NCI-H69 (cell line): Measurements from ENCODE around the gene HES3.
"Not testable (repeated sequence)": the region's sequence is repeated elsewhere in the genome, so short reads cannot be mapped to it uniquely, and the experiment has no call there.

Experiments
- DNase-seq: peaks from one replicate; lab custom pipeline; 2025; lab: John Stamatoyannopoulos, UW

Gene HES3

DNA sequence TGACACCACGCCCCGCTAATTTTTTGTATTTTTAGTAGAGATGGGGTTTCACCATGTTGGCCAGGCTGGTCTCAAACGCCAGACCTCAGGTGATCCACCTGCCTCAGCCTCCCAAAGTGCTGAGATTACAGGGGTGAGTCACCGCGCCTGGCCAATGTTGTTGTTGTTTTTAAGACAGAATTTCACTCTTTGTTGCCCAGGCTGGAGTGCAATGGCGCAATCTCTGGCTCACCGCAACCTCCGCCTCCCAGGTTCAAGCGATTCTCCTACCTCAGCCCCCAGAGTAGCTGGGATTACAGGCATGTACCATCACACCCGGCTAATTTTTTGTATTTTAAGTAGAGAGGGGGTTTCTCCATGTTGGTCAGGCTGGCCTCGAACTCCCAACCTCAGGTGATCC is 24.3 kb upstream of the HES3 start:
- not testable (repeated sequence) for DNase-seq

DNA sequence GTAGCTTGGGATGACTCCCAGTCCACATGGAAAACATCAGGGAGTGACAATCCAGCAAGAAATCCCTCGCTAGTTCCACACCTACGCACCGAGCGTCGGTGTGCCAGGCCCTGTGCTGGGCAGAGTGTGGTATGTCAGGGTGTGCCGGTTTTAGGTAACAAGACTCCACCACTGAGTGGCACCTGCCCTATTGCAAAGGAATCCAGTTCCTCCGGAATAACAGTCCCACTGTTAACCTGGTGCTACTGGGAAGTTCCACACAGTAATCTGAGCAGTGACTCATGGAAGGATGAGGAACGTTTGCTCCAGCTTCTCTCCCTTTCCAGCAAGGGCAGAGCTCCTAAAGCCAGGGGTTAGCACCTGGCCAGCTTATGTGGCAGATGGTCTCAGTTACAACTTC is 23.7 kb upstream of the HES3 start:
- DNase-seq: no peak

DNA sequence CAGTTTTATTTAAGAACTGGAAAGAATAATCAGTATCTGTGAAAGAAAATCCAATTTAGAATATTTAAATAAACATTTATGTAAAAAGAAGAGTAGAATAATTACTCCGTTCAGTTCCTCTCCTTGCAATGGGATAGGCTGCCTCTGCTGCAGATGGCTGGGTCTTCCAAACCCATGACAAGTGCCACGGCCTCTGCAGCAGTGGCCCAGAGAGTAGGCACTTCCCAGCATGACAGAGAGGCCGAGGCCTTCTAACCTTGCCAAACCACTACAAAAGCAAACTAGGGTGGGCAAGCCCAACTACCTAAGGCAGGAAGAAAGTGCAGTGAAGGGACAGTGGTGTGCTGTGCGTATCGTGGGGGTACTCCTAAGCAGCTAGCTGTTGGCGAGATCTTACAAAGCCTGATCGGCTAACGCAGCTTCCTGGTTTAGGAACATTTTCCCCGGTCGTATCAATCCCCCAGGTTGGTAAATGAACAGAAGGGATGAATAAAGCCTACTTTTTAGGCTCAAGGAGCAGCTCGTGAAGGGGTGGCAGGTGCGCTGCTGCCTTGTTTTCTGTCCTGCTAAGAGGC is 22.7 kb upstream of the HES3 start:
- no peak for DNase-seq

- DNase-seq: no peak
These were observed 21.3 kb upstream of the HES3 start for GRCh38 chr1:6222636-6223035.

- DNase-seq: no peak
These were observed 20.4 kb upstream of the HES3 start for GRCh38 chr1:6223617-6224016.

DNA sequence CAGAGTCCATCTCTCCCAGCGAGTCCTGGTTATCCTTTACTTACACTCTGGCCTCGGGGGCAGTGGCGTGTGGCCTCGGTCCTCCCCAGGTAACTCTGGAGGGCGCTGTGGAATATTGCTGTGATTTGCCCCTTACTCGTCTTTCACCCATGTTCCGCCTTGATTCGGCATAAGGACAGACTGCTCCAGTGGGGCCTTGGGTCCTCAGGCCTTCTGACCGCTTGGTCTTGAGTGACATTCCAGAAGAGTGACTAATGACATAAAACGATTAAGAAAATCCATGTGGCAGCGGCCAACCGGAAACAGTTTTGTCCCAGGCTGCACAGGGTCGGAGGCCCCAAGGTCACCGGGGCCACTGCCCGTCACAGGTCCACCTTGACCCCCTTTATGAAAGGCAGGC is 19.3 kb upstream of the HES3 start:
- no peak for DNase-seq

DNA sequence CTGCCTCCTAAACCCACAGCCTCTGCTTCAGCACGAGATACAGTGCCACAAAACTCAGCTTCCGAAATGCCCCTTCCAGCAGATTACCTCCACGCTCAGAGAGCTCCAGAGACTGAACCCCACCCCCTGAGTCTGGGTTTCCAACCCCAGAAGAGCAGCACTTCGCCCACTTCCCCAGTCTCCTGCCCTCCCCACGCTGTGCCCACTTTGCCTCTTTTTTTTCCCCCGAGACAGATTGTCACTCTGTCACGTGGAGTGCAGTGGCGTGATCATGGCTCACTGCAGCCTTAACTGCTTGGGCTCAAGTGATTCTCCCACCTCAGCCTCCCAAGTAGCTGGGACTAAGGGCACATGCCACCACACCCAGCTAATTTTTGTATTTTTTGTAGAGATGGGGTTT is 18.3 kb upstream of the HES3 start:
- no peak for DNase-seq

- no peak for DNase-seq
These were observed 10.6 kb upstream of the HES3 start for GRCh38 chr1:6233376-6233775.

DNA sequence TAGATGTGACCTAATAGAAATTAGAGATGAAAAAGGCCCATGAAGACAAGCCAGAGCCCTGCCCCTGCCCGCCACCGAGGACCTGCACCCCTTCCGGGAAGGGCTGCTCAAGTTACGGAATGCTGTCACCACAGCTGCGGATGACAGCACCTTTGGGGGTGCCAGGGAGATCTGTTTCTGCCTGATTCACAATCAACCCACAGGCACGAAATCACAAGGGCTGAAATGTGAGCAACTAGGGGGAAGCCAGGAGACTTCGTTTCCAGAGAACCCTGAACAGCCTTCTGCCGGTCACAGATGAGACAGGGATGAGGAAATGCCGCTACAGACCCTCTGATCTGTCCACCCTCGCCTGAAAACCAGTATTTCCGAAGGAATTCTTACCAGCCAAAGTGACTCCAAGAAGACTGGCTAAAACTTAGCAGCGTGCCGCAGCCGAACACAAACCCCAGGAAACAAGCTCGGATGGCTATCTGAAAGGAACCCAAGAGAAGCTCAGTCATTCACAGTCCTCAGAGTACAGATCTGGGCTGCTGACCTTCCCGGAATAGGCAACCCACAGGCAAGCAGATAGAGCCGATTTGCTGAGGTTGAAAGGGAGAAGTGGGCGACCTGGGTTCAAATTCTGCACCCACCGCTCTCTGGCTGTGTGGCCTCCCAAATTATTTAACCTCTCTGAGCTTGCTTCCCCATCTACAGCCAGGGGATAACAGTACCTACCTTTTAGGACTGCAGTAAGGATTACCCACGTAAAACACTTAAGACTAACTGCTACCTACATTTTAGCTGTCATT is 9.3 kb upstream of the HES3 start:
- peak; percentile 8 for DNase-seq

GRCh38 chr1:6235296-6235677 is 8.7 kb upstream of the HES3 start:
- DNase-seq: peak; percentile 38

DNA sequence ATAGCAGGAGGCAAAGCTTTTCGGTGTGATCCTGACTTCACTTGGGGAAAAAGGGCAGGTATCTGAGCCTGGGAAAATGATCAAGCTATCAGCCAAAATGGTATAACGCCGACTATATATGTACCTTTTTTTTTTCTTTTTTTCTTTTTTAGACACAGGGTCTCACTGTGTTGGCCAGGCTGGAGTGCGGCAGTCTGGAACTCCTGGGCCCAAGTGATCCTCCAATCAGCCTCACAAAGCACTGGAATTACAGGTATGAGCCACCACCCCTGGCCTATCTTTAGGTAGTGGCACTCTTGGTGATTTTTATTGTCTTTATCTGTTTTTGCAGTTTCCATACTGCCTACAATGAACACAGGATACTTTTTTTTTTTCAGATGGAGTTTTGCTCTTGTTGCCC is 6.9 kb upstream of the HES3 start:
- DNase-seq: no peak

DNA sequence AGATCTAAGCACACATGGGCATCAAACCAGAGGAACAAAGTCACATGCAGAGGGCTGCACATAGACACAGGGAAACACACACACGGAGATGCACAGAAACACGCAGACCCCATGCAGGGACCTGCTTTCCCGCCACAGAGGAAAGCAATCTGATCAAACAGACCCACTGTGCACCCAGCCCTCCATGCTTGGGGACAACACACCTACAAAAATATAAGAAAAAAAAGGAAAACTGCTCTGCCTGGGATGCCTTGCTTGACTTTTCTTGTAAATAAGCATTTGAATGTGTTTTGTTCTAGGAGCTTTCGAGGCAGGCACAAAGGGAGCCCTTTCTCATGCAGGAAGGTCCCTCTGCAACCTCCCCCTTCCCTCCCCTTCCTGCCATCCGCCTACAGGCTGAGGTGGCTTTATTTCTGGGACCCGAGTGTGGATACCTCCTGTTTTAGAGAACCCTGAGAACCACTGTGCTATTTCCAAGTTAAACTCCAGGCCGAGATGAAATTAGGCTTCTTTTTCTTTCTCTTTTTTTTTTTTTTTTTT is 4.7 kb upstream of the HES3 start:
- no peak for DNase-seq

GRCh38 chr1:6239950-6240768 is 3.8 kb upstream of the HES3 start:
- DNase-seq: peak; percentile 80

DNA sequence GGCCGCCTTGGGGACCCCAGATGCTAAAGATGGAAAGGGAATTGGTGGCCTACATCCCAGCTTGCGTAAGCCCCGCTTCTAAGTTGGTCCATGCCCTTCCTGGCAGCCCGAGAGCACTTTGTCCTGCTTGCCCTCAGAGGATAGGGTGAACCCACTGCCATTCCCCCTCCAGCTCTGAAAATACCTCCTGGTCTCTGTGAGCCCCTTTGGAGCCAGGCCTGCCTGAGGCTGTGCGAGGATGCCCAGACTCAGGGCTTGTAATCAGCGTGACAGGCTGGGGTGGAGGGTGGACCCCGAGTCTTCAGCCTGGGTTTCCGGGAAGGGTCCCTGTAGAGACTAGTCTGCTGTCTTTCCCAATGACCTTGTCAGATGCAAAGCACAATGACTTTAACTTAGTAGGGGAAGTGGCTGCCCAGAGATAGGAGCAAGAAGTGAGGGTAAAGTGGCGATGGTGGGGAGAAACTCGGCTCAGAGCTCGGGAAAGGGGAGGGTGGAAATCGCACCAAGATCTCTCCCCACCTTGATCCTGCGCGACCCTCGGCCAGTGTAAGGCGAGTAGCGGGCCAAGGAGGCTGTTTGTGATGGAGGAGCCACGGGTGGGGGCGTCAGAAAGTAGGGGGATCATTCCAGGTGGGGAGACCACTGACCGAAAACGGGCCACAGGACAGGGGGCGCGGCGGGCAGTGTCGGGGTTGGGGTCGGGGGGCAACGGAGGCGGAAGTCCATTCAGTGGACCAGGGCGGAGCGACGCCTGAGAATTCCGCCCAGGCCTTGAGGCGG is 2.7 kb upstream of the HES3 start:
- no peak for DNase-seq

GRCh38 chr1:6241887-6242740 is 1.9 kb upstream of the HES3 start:
- DNase-seq: peak; percentile 63

DNA sequence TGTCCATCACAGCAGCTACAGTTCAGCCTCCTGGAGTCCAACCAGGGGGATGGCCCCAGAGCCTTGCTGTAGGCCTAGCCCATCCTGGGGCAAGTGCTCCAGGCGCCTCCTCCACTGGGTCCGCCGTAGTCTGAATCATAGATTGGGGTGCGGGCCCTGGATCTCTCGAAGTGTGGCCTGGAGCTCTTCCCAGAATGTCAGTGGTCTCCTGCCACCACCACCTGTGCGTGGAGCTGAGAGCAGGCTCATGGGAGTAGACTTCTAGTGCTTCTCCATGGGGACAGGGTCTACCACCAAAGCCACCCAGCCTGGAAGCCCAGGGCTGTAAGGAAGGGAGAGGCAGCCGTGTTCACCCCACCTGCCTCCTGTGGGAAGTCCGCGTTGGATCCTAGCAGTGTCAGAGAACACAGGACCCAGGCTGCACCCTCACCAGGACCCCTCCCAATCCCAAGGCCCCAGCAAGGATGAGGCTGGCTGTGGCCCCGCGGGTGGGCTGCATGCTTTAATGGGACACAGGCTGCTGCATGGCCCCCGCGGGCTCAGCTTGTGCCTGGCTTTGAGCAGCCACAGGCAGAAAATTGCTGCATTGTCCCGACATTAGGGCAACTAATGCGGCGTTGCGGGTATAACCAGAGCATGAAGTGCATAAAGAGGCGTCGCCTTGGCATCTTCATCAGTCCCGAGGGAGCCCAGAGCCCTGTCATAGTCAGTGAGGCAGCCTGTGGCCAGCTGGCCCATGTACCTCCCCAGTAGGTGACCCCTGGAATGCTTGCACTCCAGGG is 735 bp upstream of the HES3 start:
- DNase-seq: no peak

- no peak for DNase-seq
These were observed 546 bp downstream of the HES3 start for GRCh38 chr1:6244401-6245049.

- peak; percentile 87 for DNase-seq
These were observed 1.3 kb downstream of the HES3 start for GRCh38 chr1:6245086-6245868.
